Skeletal muscle satellite cell (primary cell): Measurements from ENCODE around the gene HOXC9. TPM values are rescaled to one million over a fixed set of nuclear protein-coding genes. Genes with fewer than 3 reads are reported as not detected.

ENCODE experiments used
- H3K27me3 ChIP-seq: 2 replicates; pipeline ENCODE4 v1.7.0; 2013; ENCODE audit warnings: low read length; ENCODE audit not compliant: control insufficient read depth, insufficient read depth
- H3K36me3 ChIP-seq: 2 replicates; pipeline ENCODE4 v1.7.0; 2013; ENCODE audit warnings: mild to moderate bottlenecking, control low read depth, low read length; ENCODE audit not compliant: insufficient read depth
- H3K4me1 ChIP-seq: 2 replicates; pipeline ENCODE4 v1.7.0; 2013; ENCODE audit warnings: low read length; ENCODE audit not compliant: control insufficient read depth, insufficient read depth
- H3K4me2 ChIP-seq: 2 replicates; pipeline ENCODE4 v1.7.0; 2013; ENCODE audit warnings: mild to moderate bottlenecking, low read length
- H3K4me3 ChIP-seq: 2 replicates; pipeline ENCODE4 v1.7.0; 2013; ENCODE audit warnings: low read length
- H3K9ac ChIP-seq: 2 replicates; pipeline ENCODE4 v1.7.0; 2013; ENCODE audit warnings: mild to moderate bottlenecking, low read depth, low read length, moderate library complexity
- H3K9me3 ChIP-seq: replicated peaks from 2 replicates; pipeline ENCODE4 v1.7.0; 2013; ENCODE audit warnings: mild to moderate bottlenecking, control low read depth, low read length
- small RNA-seq: library from RNA; depleted of rRNA; stranded (forward); fragments of <200 nt; gene quantifications from one replicate; pipeline ENCODE3, GENCODE V24; 2012

HOXC9 gene

GRCh38 chr12:54048406-54049093 is 48.6 kb downstream of the HOXC9 start:
- Histone ChIP-seq H3K4me2 (no peak overlapping the region), H3K9me3 (no peaks in the 10 kb centered on the region), H3K27me3 (no peaks in the 10 kb centered on the region), H3K4me3 (no peak overlapping the region), H3K9ac (no peak overlapping the region), H3K36me3 (no peaks in the 10 kb centered on the region), H3K4me1 (peaks cover 36% of the 10 kb centered on the region)

GRCh38 chr12:54049108-54049507 is 49.1 kb downstream of the HOXC9 start:
- peaks cover 30% of the 10 kb centered on the region for H3K4me1 ChIP-seq
- H3K9ac ChIP-seq, result no peak overlapping the region
- H3K36me3 ChIP-seq, result no peaks in the 10 kb centered on the region
- no peak overlapping the region for H3K4me3 ChIP-seq
- H3K9me3 ChIP-seq, result no peaks in the 10 kb centered on the region
- H3K4me2 ChIP-seq, result no peak overlapping the region
- H3K27me3 ChIP-seq, result no peaks in the 10 kb centered on the region

- H3K4me1 ChIP-seq, result peaks cover 34% of the 10 kb centered on the region
- H3K36me3 ChIP-seq, result no peaks in the 10 kb centered on the region
- H3K9ac ChIP-seq, result no peak overlapping the region
- H3K9me3 ChIP-seq, result no peaks in the 10 kb centered on the region
- no peak overlapping the region for H3K4me2 ChIP-seq
- H3K4me3 ChIP-seq, result no peak overlapping the region
- H3K27me3 ChIP-seq, result no peaks in the 10 kb centered on the region
Measured at GRCh38 chr12:54050482-54050810, 50.5 kb downstream of the HOXC9 start.

DNA sequence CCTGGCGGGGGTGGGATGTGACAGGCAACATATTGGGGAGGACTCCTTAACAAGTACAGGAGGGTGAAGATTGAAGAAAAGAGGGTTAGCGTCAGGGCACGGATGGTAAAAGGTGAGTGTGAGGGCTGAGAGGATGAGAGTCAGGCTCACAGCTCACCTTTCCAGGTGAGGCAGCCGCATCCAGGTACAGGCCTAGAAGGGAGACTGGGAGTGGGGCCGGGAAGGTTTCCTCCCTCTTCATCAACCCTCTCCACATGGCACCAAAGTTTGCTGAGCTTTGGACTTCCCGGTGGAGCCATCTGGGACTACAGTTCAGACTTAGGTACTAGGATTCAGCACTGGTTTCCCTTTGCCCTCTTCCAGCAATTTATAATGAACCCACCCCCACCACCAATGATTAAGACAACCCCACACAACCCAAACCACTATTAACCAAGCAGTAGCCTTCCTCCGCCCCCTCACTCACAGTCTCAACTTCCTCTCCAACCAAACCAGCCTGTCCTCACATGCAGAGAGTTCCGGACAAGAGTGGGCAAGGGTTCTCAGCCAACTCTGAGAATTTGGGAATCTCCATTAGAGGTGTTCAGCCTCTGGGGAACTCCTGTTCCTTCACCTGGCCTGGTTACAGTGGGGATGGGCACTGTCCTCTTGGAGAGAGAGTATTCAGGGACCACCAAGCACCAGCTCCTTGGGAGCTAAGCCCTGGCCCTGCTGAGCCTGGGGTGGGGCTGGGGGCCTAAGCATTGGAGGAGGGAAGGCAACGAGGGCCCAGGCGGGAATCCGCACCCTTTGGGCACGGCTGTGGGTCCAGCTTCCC is 51.3 kb downstream of the HOXC9 start:
- no peaks in the 10 kb centered on the region for H3K27me3 ChIP-seq
- no peaks in the 10 kb centered on the region for H3K9me3 ChIP-seq
- H3K4me3 ChIP-seq, result no peak overlapping the region
- peak overlapping the region; percentile 87 for H3K4me2 ChIP-seq
- no peak overlapping the region for H3K9ac ChIP-seq
- H3K36me3 ChIP-seq, result no peaks in the 10 kb centered on the region
- peaks cover 35% of the 10 kb centered on the region for H3K4me1 ChIP-seq

DNA sequence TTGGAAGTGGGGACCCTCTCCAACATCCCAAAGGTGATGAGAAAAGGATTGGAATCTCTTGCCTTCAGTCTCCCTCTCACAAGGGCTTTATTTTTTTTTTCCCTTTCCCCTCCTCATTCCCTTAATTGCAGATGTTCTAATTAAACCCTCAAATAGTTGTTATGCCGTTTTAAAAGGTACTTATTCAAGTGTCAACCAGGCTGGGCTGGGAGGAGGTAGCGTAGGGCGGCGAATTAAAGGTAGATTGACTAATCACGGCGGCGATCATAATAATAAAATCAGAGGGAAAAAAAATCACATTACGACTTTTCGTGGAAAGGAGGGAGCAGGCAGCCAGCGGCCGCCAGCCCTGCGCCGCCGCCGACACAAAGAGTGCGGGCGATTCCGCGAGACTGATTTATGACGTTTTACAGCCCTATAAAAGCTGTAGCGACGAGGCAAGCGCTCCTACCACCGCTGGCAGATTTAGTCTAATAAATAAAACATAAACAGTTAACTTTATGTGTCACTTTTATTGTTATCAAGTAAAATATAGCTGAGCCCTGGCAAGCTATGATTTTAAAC is 52.0 kb downstream of the HOXC9 start:
- Histone ChIP-seq H3K9ac (peak overlapping the region; percentile 82), H3K36me3 (no peaks in the 10 kb centered on the region), H3K4me1 (peaks cover 35% of the 10 kb centered on the region), H3K4me2 (peak overlapping the region; percentile 87), H3K27me3 (no peaks in the 10 kb centered on the region), H3K4me3 (no peak overlapping the region), H3K9me3 (no peaks in the 10 kb centered on the region)

DNA sequence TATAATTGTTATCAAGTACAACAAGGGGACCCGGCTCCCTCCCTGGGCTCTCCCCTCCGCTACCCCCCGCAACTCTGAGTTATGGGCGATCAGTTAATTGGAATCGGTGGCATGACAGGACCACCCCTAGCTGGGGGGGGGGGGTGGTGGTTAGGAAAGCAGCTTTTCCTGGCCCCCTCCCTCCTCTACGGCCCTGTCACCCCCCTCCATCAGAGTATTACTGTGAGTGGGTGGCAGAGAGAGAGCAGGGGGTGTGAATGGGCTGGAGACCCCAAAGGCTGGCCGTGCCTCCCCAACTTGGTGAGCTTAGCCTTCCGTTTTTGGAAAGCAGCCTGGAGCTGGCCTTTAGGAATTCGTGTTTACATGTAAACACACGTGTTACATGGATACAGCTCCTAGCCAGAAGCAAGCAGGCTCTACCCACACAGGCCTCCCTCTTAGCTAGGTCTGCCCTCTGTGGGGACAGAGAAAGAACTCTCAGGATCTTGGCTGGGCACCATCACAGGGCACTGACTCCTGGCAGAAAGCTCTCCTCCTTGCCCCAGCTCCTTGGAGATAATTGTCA is 52.6 kb downstream of the HOXC9 start:
- no peaks in the 10 kb centered on the region for H3K27me3 ChIP-seq
- peak overlapping the region; percentile 82 for H3K9ac ChIP-seq
- H3K4me3 ChIP-seq, result peak overlapping the region; percentile 73

More for the DNA sequence above, 52.6 kb downstream of the HOXC9 start:
- H3K4me1 ChIP-seq, result peaks cover 35% of the 10 kb centered on the region
- peak overlapping the region; percentile 87 for H3K4me2 ChIP-seq
- H3K36me3 ChIP-seq, result no peaks in the 10 kb centered on the region
- no peaks in the 10 kb centered on the region for H3K9me3 ChIP-seq

Small RNA genes within 50 kb of the gene (small RNA-seq; reads per million reads assigned to genes)
- gene AC012531.3 (not detected), gene AC012531.4 (not detected), gene HOXC5 (0.98 reads per million, percentile 29 among the genes with 10 or more reads in this experiment), gene MIR196A2 (0.42 reads per million), gene MIR615 (3.8 reads per million, percentile 82 among the genes with 10 or more reads in this experiment), gene RF01905 (not detected), gene RF01906 (not detected)
